B cell (primary cell): ENCODE results near the gene CRB3. TPM values are rescaled to one million over a fixed set of nuclear protein-coding genes. Genes with fewer than 3 reads are reported as not detected.

Experiments
- ATAC-seq: fragments of 200-7000 bp; cut with Tn5 transposase; one replicate; pipeline ENCODE4 v1.10.0; 2021; ENCODE audit warnings: low read depth, mild to moderate bottlenecking, moderate number of reproducible peaks, moderate library complexity
- CTCF ChIA-PET: fragments of 350-600 bp; sonication (Branson Sonifier 250); formaldehyde crosslinking; loops from one replicate; lab custom pipeline; 2021; ENCODE audit warnings: antibody characterized with exemption, inconsistent platforms; lab: Charles Lee
- POLR2A ChIA-PET: fragments of 350-600 bp; sonication (Branson Sonifier 250); formaldehyde crosslinking; loops from one replicate; lab custom pipeline; 2021; ENCODE audit warnings: antibody characterized with exemption; lab: Charles Lee
- DNase-seq: peaks from one replicate; pipeline ENCODE4 v3.0.0; 2013
- H2AFZ ChIP-seq: 2 replicates; pipeline ENCODE4 v1.6.1; 2012; ENCODE audit warnings: mild to moderate bottlenecking, low read depth, low read length; ENCODE audit not compliant: insufficient read depth, poor library complexity, severe bottlenecking
- H3K27ac ChIP-seq, 2 donors: 1 replicate in 1 of 2; 2 replicates in 1 of 2; pipeline ENCODE4 v1.5.1; 2012 to 2013; ENCODE audit warnings: low read length in 2 of 2, mild to moderate bottlenecking in 2 of 2, moderate library complexity in 1 of 2
- H3K27me3 ChIP-seq, 4 experiments: fragments of 200-600 bp in 1 of 4; sonication (generic) in 1 of 4; replicated peaks in 1 of 4; 1 replicate in 2 of 4; 2 replicates in 2 of 4; pipeline versions ENCODE4 v1.6.1 to v1.7.0; 2013 to 2016; ENCODE audit warnings: low read length in 3 of 4, mild to moderate bottlenecking in 2 of 4, mixed read lengths in 1 of 4, moderate library complexity in 1 of 4; ENCODE audit not compliant: insufficient read depth in 4 of 4, control insufficient read depth in 3 of 4; ENCODE audit errors: control extremely low read depth in 1 of 4
- H3K36me3 ChIP-seq, 2 experiments: replicated peaks in 1 of 2; 1 replicate in 1 of 2; 2 replicates in 1 of 2; pipeline versions ENCODE4 v1.6.1 to v1.7.1; 2013; ENCODE audit warnings: low read length in 1 of 2; ENCODE audit not compliant: insufficient read depth in 2 of 2, control insufficient read depth in 1 of 2; ENCODE audit errors: control extremely low read depth in 1 of 2, extremely low read depth in 1 of 2
- H3K4me1 ChIP-seq, 2 donors: fragments of 200-600 bp in 1 of 2; sonication (generic) in 1 of 2; 1 replicate in 1 of 2; 2 replicates in 1 of 2; pipeline versions ENCODE4 v1.5.1 to v1.6.1; 2013 to 2017; ENCODE audit warnings: low read length in 2 of 2; ENCODE audit not compliant: control insufficient read depth in 2 of 2, insufficient read depth in 2 of 2
- H3K4me2 ChIP-seq: replicated peaks from 2 replicates; pipeline ENCODE3; 2012; ENCODE audit warnings: mild to moderate bottlenecking, low read depth, low read length; ENCODE audit not compliant: poor library complexity, severe bottlenecking
- H3K4me3 ChIP-seq, 5 experiments: fragments of 200-600 bp in 1 of 5; sonication (generic) in 1 of 5; 1 replicate in 3 of 5; 2 replicates in 2 of 5; pipeline versions ENCODE4 v1.5.1 to v1.7.0; 2011 to 2016; ENCODE audit warnings: low read length in 4 of 5, mild to moderate bottlenecking in 4 of 5, low read depth in 2 of 5, control low read depth in 1 of 5, moderate library complexity in 1 of 5; ENCODE audit not compliant: insufficient read depth in 1 of 5; ENCODE audit errors: control extremely low read depth in 1 of 5, extremely low read depth in 1 of 5
- H3K79me2 ChIP-seq: fragments of 200-600 bp; sonication (generic); one replicate; pipeline ENCODE4 v1.6.0; 2016; ENCODE audit warnings: low read length; ENCODE audit not compliant: control insufficient read depth, insufficient read depth
- H3K9ac ChIP-seq: fragments of 200-600 bp; sonication (generic); 2 replicates; pipeline ENCODE4 v1.6.1; 2017; ENCODE audit warnings: mild to moderate bottlenecking, low read length, moderate library complexity
- H3K9me3 ChIP-seq, 3 donors: one replicate each; pipeline versions ENCODE4 v1.6.1 to v1.7.1; 2013; ENCODE audit warnings: low read length in 2 of 3; ENCODE audit not compliant: control insufficient read depth in 2 of 3, insufficient read depth in 1 of 3; ENCODE audit errors: control extremely low read depth in 1 of 3
- H4K20me1 ChIP-seq: 2 replicates; pipeline ENCODE4 v1.6.0; 2012; ENCODE audit warnings: mild to moderate bottlenecking, low read length; ENCODE audit not compliant: insufficient read depth, control insufficient read depth, poor library complexity, severe bottlenecking
- H3K27ac Mint-ChIP-seq: one replicate; pipeline ENCODE4 v1.8.0; 2021; ENCODE audit warnings: mixed read lengths
- H3K27me3 Mint-ChIP-seq: one replicate; pipeline ENCODE4 v1.8.0; 2021; ENCODE audit warnings: mixed read lengths
- H3K4me1 Mint-ChIP-seq: one replicate; pipeline ENCODE4 v1.8.0; 2021; ENCODE audit warnings: mixed read lengths
- H3K4me3 Mint-ChIP-seq: one replicate; pipeline ENCODE4 v1.8.0; 2021; ENCODE audit warnings: mixed read lengths
- H3K9me3 Mint-ChIP-seq: one replicate; pipeline ENCODE4 v1.8.0; 2022; ENCODE audit warnings: mixed read lengths; ENCODE audit not compliant: insufficient read depth
- CTCF ChIP-seq: fragments of 200-600 bp; IDR thresholded peaks from one replicate; pipeline ENCODE4 v1.8.0; 2022; ENCODE audit warnings: antibody characterized with exemption, mild to moderate bottlenecking
- EZH2 ChIP-seq: IDR thresholded peaks from 2 replicates; pipeline ENCODE4 v1.6.1; 2012; ENCODE audit warnings: borderline replicate concordance, low read depth, mild to moderate bottlenecking, moderate library complexity, low read length; ENCODE audit not compliant: insufficient read depth, poor library complexity, severe bottlenecking
- WGBS: methylation state at CpG from one replicate; pipeline ENCODE4 v1.1.5; 2013; ENCODE audit warnings: missing lambda C conversion rate; ENCODE audit not compliant: insufficient coverage; 5-methylcytosine and 5-hydroxymethylcytosine counted together
- intact Hi-C: fragments of 100-400 bp; cut with micrococcal nuclease; formaldehyde crosslinking; loops from one replicate; pipeline ENCODE4 v1.10.0; 2022
- polyA plus RNA-seq: library from polyadenylated mRNA; depleted of rRNA; stranded (reverse); fragments of >200 nt; gene quantifications from 2 replicates; pipeline ENCODE4 v1.2.3, GENCODE V29; 2012
- total RNA-seq, 2 donors: library from RNA; stranded (reverse); fragments of 120-200 nt in 1 of 2; gene quantifications; 1 replicate in 1 of 2; 2 replicates in 1 of 2; pipeline versions ENCODE4 v1.2.3 to v1.2.4, GENCODE V29; 2013 to 2022

CRB3 gene
- total and polyA plus RNA-seq, 2 donors (not counting 1 experiment from before 2014, with no cell fraction given), result 2.1 to 3.6 TPM

GRCh38 chr19:6495947-6496346, 31.9 kb downstream of the CRB3 start:
- Mint-ChIP-seq H3K4me1 (no peaks in the 10 kb centered on the region), H3K27ac (no peak overlapping the region), H3K4me3 (no peak overlapping the region), H3K9me3 (peaks cover 2% of the 10 kb centered on the region), H3K27me3 (no peaks in the 10 kb centered on the region)
- no peaks in the 10 kb centered on the region for H3K36me3 ChIP-seq
- no peak for TF ChIP-seq EZH2
- no peak for TF ChIP-seq CTCF
- H3K79me2 ChIP-seq, result no peaks in the 10 kb centered on the region
- H3K9me3 ChIP-seq, result peaks cover 0 to 4% (median 3%) of the 10 kb centered on the region in 3 donors
- WGBS, result 95% methylated on average over 10 of the region's 19 CpGs
- H3K4me3 ChIP-seq, result no peak overlapping the region
- H2AFZ ChIP-seq, result no peak overlapping the region
- DNase-seq (no peak), ATAC-seq (no peak)
- CTCF ChIA-PET, result no interaction called here
- POLR2A ChIA-PET, result interaction anchor here (0.6 kb wide), 1 partner anchor 39 kb away, joined by 5 read pairs; no protein-coding TSS in a partner anchor
- intact Hi-C loops, result no loop called here
- no peak overlapping the region for H3K27ac ChIP-seq
- H3K4me1 ChIP-seq, result no peaks in the 10 kb centered on the region
- peaks cover 0 to 2% (median 0%) of the 10 kb centered on the region in 4 experiments for H3K27me3 ChIP-seq
- no peak overlapping the region for H3K4me2 ChIP-seq
- H3K9ac ChIP-seq, result no peak overlapping the region
- H4K20me1 ChIP-seq, result no peaks in the 10 kb centered on the region

GRCh38 chr19:6498294-6499036, 34.4 kb downstream of the CRB3 start:
- Histone ChIP-seq H4K20me1 (no peaks in the 10 kb centered on the region), H3K9me3 (peaks cover 0 to 2% (median 0%) of the 10 kb centered on the region in 3 donors), H2AFZ (no peak overlapping the region), H3K27ac (no peak overlapping the region), H3K4me1 (peaks cover 13 to 16% of the 10 kb centered on the region in 2 donors), H3K4me3 (no peak overlapping the region), H3K79me2 (no peaks in the 10 kb centered on the region), H3K27me3 (peaks cover 0 to 17% (median 3%) of the 10 kb centered on the region in 4 experiments), H3K36me3 (no peaks in the 10 kb centered on the region), H3K9ac (no peak overlapping the region), H3K4me2 (no peak overlapping the region)
- TF ChIP-seq CTCF, result no peak
- no peak for TF ChIP-seq EZH2
- WGBS, result 86% methylated on average over 5 of the region's 7 CpGs
- Mint-ChIP-seq H3K4me1 (peaks cover 12% of the 10 kb centered on the region), H3K27me3 (peaks cover 3% of the 10 kb centered on the region), H3K4me3 (peak overlapping the region; percentile 34), H3K9me3 (no peaks in the 10 kb centered on the region), H3K27ac (no peak overlapping the region)
- ChIA-PET CTCF (no interaction called here), POLR2A (interaction anchor here (0.7 kb wide), 2 partner anchors 520 to 744 kb away, joined by 3 to 4 read pairs; no protein-coding TSS in a partner anchor)
- ATAC-seq (no peak), DNase-seq (no peak)
- intact Hi-C loops, result no loop called here
